GM18502 (cell line): ENCODE data around the gene C2CD4D.
"Not testable (repeated sequence)": the region's sequence is repeated elsewhere in the genome, so short reads cannot be mapped to it uniquely, and the experiment has no call there.

Experiments used
- ATAC-seq: cut with Tn5 transposase; IDR thresholded peaks from one replicate; pipeline ENCODE4 v1.9.1; 2021; ENCODE audit warnings: mild to moderate bottlenecking; ENCODE audit not compliant: unreplicated experiment, poor library complexity

Gene C2CD4D

GRCh38 chr1:151859891-151860293 is 20.3 kb upstream of the C2CD4D start:
- no peak for ATAC-seq

GRCh38 chr1:151858886-151859665 is 19.5 kb upstream of the C2CD4D start:
- ATAC-seq, result no peak

- ATAC-seq, result no peak
Measured at GRCh38 chr1:151858030-151858746, 18.6 kb upstream of the C2CD4D start.

- ATAC-seq, result no peak
Measured at GRCh38 chr1:151855933-151856332, 16.3 kb upstream of the C2CD4D start.

GRCh38 chr1:151855516-151855915 is 15.9 kb upstream of the C2CD4D start:
- ATAC-seq, result not testable (repeated sequence)

- ATAC-seq, result no peak
Measured at GRCh38 chr1:151854658-151855057, 15.0 kb upstream of the C2CD4D start.

- ATAC-seq, result no peak
Measured at GRCh38 chr1:151853411-151853943, 13.9 kb upstream of the C2CD4D start, which contains the start of gene THEM5. Gene THEM5 (minus strand): TSS chr1:151853712. CDS start chr1:151853565, 147 bp downstream.

- ATAC-seq, result no peak
Measured at GRCh38 chr1:151852733-151853132, 13.1 kb upstream of the C2CD4D start.

GRCh38 chr1:151851886-151852285 is 12.3 kb upstream of the C2CD4D start:
- no peak for ATAC-seq

GRCh38 chr1:151849871-151850270 is 10.3 kb upstream of the C2CD4D start:
- no peak for ATAC-seq

GRCh38 chr1:151849126-151849525 is 9.5 kb upstream of the C2CD4D start:
- ATAC-seq, result no peak

GRCh38 chr1:151847867-151848596 is 8.4 kb upstream of the C2CD4D start:
- ATAC-seq, result no peak

- no peak for ATAC-seq
Measured at GRCh38 chr1:151846686-151847237, 7.1 kb upstream of the C2CD4D start.

GRCh38 chr1:151846062-151846568 is 6.5 kb upstream of the C2CD4D start:
- no peak for ATAC-seq

- ATAC-seq, result no peak
Measured at GRCh38 chr1:151843398-151843797, 3.8 kb upstream of the C2CD4D start.

GRCh38 chr1:151841141-151841540 is 1.5 kb upstream of the C2CD4D start:
- no peak for ATAC-seq

GRCh38 chr1:151840421-151840820 is 801 bp upstream of the C2CD4D start:
- no peak for ATAC-seq

GRCh38 chr1:151839082-151839412 is 573 bp downstream of the C2CD4D start:
- ATAC-seq, result no peak

GRCh38 chr1:151838222-151839081 is 1.2 kb downstream of the C2CD4D start:
- ATAC-seq, result no peak

- ATAC-seq, result no peak
Measured at GRCh38 chr1:151837884-151838221, 1.8 kb downstream of the C2CD4D start.
